Panc1 (cell line): ENCODE results near the gene CPEB1.

Experiments used
- CTCF ChIP-seq: fragments of 450-650 bp; IDR thresholded peaks from 2 replicates; pipeline ENCODE4 v1.5.1; 2017; ENCODE audit warnings: mild to moderate bottlenecking
- POLR2AphosphoS5 ChIP-seq: IDR thresholded peaks from 2 replicates; pipeline ENCODE4 v1.6.1; 2012; ENCODE audit warnings: mild to moderate bottlenecking, low read depth, low read length, moderate library complexity
- REST ChIP-seq, 2 experiments: IDR thresholded peaks; 2 replicates each; pipeline ENCODE4 v1.6.1; 2011 to 2012; ENCODE audit warnings: low read depth in 2 of 2, control low read depth in 1 of 2, low read length in 1 of 2, mild to moderate bottlenecking in 1 of 2, moderate library complexity in 1 of 2; ENCODE audit not compliant: insufficient read depth in 1 of 2
- SIN3A ChIP-seq: IDR thresholded peaks from 2 replicates; pipeline ENCODE4 v1.6.1; 2012; ENCODE audit warnings: low read depth, mild to moderate bottlenecking, low read length, moderate library complexity, borderline replicate concordance; ENCODE audit not compliant: insufficient read depth
- TCF7L2 ChIP-seq: IDR thresholded peaks from 2 replicates; pipeline ENCODE4 v1.6.1; 2011; ENCODE audit warnings: mild to moderate bottlenecking, low read depth, low read length, inconsistent platforms

- TF ChIP-seq CTCF, result no peak
- TF ChIP-seq REST (IDR thresholded peaks at IDR 0.05; ENCODE audit: insufficient read depth in 1 of 2, low read depth in 2 of 2, low read length in 1 of 2), result no peak
- TF ChIP-seq POLR2AphosphoS5, result no peak
- no peak for TF ChIP-seq TCF7L2
- TF ChIP-seq SIN3A, result no peak
These were observed 77.3 kb downstream of the CPEB1 start for GRCh38 chr15:82569834-82570233.
